ENCODE measurements around the gene H1-8. TPM values are rescaled to one million over a fixed set of nuclear protein-coding genes. Genes with fewer than 3 reads are reported as not detected.
A peak's percentile ranks its signal among the peaks of the same experiment; 100 is the strongest.

Gene H1-8
- total RNA-seq, 1 experiment from 2014 or later = not detected

GRCh38 chr3:129560911-129561594, 18.1 kb downstream of the H1-8 start:
- Histone ChIP-seq H3K4me2 (ENCODE audit: insufficient read depth, insufficient read length, low read length) (no peak overlapping the region), H3K18ac (ENCODE audit: insufficient read length, low read depth, low read length) (no peak overlapping the region), H3K27ac (ENCODE audit: insufficient read length, low read depth, low read length) (no peak overlapping the region), H4K8ac (replicated peaks; ENCODE audit: insufficient read length, low read depth, low read length) (no peak overlapping the region), H4K91ac (ENCODE audit: insufficient read length, low read depth, low read length) (no peak overlapping the region), H2BK15ac (ENCODE audit: low read depth, low read length) (no peak overlapping the region), H2BK12ac (ENCODE audit: insufficient read length, low read depth, low read length) (no peak overlapping the region), H3K27me3 (ENCODE audit: insufficient read depth, low read length) (no peaks in the 10 kb centered on the region), H2BK120ac (ENCODE audit: low read depth, low read length, poor library complexity, severe bottlenecking) (no peak overlapping the region), H3K79me2 (ENCODE audit: insufficient read depth, low read length) (no peaks in the 10 kb centered on the region), H3K9me3 (ENCODE audit: control insufficient read depth, low read depth, low read length) (no peaks in the 10 kb centered on the region), H3K4ac (ENCODE audit: low read depth, low read length) (no peak overlapping the region), H4K20me1 (ENCODE audit: control insufficient read depth, insufficient read depth, insufficient read length) (no peaks in the 10 kb centered on the region), H4K5ac (ENCODE audit: insufficient read length, low read depth, low read length) (no peak overlapping the region), H3K4me1 (ENCODE audit: insufficient read depth, low read length) (no peaks in the 10 kb centered on the region; the same call in 1 of the 2 replicates), H3T11ph (ENCODE audit: low read length) (no peak overlapping the region), H3K23me2 (ENCODE audit: insufficient read length, low read depth, low read length, poor library complexity, severe bottlenecking) (no peaks in the 10 kb centered on the region), H3K23ac (ENCODE audit: insufficient read length, low read depth, low read length) (no peak overlapping the region), H3K9ac (ENCODE audit: extremely low read depth, insufficient read length, low read length) (no peak overlapping the region), H3K79me1 (ENCODE audit: insufficient read depth, low read depth, low read length, poor library complexity, severe bottlenecking) (no peaks in the 10 kb centered on the region), H2BK5ac (ENCODE audit: insufficient read length, low read length) (no peak overlapping the region), H2BK20ac (ENCODE audit: low read depth, low read length, poor library complexity, severe bottlenecking) (no peak overlapping the region), H2AK5ac (ENCODE audit: insufficient read length, low read length) (no peak overlapping the region), H2AFZ (ENCODE audit: low read length) (no peak overlapping the region), H3K56ac (ENCODE audit: insufficient read length, low read depth, low read length) (no peak overlapping the region), H3K14ac (ENCODE audit: insufficient read depth, low read length) (no peak overlapping the region)
- Mint-ChIP-seq H3K27me3 (ENCODE audit: low read depth) (no peaks in the 10 kb centered on the region), H3K4me1 (peaks cover 18 to 32% of the 10 kb centered on the region in 2 experiments), H3K27ac (peak overlapping the region in 1 of 3 experiments; percentile 40; a peak in 3 of 7 replicates), H3K4me3 (peak overlapping the region in 1 of 2 experiments; percentile 3; a peak in 1 of 5 replicates), H3K36me3 (ENCODE audit: insufficient read depth in 1 of 3, low read depth in 3 of 3) (peaks cover 0 to 30% (median 3%) of the 10 kb centered on the region in 3 experiments; a peak in 2 of 7 replicates), H3K9me3 (no peaks in the 10 kb centered on the region)
- no peak for DNase-seq
- no CpG with 5 or more reads among the region's 18 CpGs for WGBS (ENCODE audit: extremely low coverage, insufficient read length, low lambda C conversion rate)
- TF ChIP-seq CTCF (conservative IDR thresholded peaks at IDR 0.05) = no peak

Measured in H9 (cell line).